GM18507 (cell line): ENCODE data around the gene CLEC2D.
"Not testable (repeated sequence)": the region's sequence is repeated elsewhere in the genome, so short reads cannot be mapped to it uniquely, and the experiment has no call there.

Experiments
- DNase-seq: peaks from one replicate; pipeline ENCODE4 v3.0.0; 2011; ENCODE audit warnings: low read depth; ENCODE audit not compliant: insufficient read length; ENCODE audit errors: extremely low spot score
- FAIRE-seq: peaks from 2 replicates; lab custom pipeline; 2011; peaks lifted over from hg19 to GRCh38; lab: Jason Lieb, UNC

The CLEC2D gene

GRCh38 chr12:9719790-9720189 lies 50.3 kb downstream of the CLEC2D start:
- FAIRE-seq (peak; percentile 81), DNase-seq (no peak)

GRCh38 chr12:9721394-9722092 lies 52.0 kb downstream of the CLEC2D start:
- FAIRE-seq (peak; percentile 96), DNase-seq (no peak)

DNA sequence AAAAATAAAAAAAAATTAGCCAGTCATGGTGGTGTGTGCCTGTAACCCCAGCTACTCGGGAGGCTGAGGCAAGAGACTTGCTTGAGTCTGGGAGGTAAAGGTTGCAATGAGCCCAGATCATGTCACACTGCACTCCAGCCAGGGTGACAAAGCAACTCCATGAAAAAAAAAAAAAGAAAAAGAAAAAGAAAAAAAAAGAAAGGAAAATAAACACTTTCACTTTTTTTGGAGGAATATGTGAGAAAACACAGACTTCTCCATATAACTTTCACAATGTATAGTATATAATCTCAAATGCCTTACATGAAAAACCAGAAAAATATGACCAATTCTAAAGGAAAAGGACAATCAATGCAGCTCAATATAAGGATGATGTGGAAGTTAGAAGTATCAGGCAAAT lies 54.5 kb downstream of the CLEC2D start:
- no peak for FAIRE-seq
- DNase-seq: no peak

DNA sequence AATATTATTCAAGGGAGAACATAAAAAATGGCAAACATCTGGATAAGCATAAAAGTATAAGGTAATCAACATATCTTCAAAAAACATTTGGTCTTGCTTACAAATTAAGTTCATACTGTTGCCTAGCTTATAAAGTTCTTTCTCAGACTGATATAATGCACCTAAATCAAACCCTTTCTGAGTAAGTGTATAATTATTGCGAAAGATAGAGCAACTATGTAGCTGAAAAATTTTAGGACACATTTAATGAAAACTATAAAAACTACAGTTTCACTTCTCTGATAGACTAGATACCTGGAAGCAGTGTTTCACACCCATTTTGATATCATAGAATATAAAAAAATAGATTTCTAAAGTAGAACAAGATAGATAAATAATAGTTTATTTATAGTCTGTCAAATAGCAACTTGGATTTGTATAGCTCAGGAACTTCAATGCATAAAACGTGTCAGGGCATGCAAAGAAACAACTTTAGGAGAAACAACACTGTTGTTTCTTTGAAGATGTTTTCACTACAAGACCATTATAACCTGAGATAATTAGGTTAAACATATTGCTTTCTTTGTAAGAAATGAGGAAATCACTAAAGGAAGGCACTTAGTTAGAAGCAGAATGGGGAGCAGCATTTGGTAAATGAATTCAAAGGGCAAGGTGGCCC lies 55.8 kb downstream of the CLEC2D start:
- FAIRE-seq (peak; percentile 74), DNase-seq (no peak)

DNA sequence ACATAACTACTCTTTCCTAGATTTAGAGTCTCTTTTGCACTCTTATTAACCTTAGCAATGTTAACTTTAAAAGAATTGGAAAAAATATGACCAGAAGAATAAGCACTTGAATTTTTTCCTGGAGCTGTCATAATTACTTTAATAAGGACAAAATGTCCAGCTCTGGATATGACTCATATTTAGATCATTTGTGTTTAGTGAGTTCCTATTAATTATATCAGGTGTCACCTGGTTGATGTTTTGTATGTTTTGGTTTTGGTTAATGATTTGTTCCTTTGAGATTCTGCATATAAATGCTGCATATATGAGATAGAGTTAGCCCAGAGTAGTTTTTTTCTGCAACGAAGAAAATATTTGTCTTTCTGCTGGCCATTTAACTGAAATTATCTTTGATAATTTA lies 58.3 kb downstream of the CLEC2D start:
- peak; percentile 61 for FAIRE-seq

DNA sequence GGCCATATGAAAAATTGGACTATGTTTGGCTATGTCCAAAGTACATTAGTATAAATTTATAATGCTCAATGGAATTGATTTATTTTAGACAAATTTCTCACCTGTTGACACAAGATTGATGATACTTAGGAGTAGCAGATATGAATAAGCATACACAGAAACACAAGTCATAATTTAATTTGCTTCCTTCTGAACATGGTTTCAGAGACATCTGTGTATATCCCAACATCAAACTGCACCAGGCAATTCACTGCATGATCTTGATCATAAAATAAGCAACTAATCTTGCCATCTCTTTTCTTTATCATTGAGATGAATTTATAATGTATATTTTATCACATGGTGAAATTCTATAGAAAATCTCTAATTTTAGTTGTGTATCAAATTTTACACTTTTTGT lies 59.6 kb downstream of the CLEC2D start:
- FAIRE-seq (peak; percentile 24), DNase-seq (no peak)

More for the DNA sequence above, 58.3 kb downstream of the CLEC2D start:
- DNase-seq: no peak

DNA sequence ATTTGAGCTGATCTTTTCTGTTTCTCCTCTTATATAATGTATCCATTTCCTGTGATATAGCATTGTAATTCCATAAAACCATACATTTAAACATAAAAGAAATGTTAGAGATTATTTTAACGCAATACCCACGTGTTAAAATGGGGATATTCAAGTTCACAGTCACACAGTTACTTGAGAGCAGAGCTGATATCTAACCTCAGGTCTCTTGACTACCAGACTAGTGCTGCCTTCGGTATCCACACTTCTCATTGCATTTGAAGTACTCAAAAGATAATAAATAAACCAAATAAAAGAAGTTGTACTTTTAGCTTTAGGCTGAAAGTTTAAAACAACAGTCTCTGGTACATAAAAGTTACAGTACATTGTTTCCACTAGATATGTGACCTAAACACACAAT lies 60.5 kb downstream of the CLEC2D start:
- FAIRE-seq (no peak), DNase-seq (no peak)

DNA sequence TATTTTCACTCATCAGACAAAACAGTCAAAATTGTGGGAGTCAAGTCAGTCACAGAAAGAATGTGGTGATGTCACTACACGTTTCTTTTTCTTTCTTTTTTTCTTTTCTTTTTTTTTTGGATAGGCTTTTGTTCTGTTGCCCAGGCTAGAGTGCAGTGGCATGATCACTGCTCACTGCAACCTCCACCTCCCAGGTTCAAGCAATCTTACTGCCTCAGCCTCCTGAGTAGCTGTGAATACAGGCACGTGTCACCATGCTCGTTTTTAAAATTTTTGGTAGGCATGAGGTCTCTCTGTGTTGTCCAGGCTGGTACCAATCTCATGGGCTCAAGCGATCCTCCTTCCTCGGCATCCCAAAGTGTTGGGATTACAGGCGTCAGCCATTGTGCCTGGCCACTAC lies 61.1 kb downstream of the CLEC2D start:
- DNase-seq: no peak
- FAIRE-seq: peak; percentile 83

- FAIRE-seq (peak; percentile 77), DNase-seq (no peak)
Measured at GRCh38 chr12:9731393-9731792, 61.9 kb downstream of the CLEC2D start.

GRCh38 chr12:9731797-9732196 lies 62.3 kb downstream of the CLEC2D start:
- FAIRE-seq (peak; percentile 82), DNase-seq (no peak)

GRCh38 chr12:9732921-9733461 lies 63.5 kb downstream of the CLEC2D start, which contains the start of gene CLECL1:
Gene CLECL1 (minus strand): TSS chr12:9733097.
- FAIRE-seq (peak; percentile 97), DNase-seq (no peak)

GRCh38 chr12:9735601-9736000 lies 66.1 kb downstream of the CLEC2D start:
- DNase-seq: no peak
- FAIRE-seq: peak; percentile 36

- DNase-seq (no peak), FAIRE-seq (peak; percentile 91)
Measured at GRCh38 chr12:9736936-9737705, 67.6 kb downstream of the CLEC2D start.

- not testable (repeated sequence) for FAIRE-seq, DNase-seq
Measured at GRCh38 chr12:9738905-9739304, 69.4 kb downstream of the CLEC2D start.

GRCh38 chr12:9739404-9740105 lies 70.0 kb downstream of the CLEC2D start:
- DNase-seq, FAIRE-seq: not testable (repeated sequence)

DNA sequence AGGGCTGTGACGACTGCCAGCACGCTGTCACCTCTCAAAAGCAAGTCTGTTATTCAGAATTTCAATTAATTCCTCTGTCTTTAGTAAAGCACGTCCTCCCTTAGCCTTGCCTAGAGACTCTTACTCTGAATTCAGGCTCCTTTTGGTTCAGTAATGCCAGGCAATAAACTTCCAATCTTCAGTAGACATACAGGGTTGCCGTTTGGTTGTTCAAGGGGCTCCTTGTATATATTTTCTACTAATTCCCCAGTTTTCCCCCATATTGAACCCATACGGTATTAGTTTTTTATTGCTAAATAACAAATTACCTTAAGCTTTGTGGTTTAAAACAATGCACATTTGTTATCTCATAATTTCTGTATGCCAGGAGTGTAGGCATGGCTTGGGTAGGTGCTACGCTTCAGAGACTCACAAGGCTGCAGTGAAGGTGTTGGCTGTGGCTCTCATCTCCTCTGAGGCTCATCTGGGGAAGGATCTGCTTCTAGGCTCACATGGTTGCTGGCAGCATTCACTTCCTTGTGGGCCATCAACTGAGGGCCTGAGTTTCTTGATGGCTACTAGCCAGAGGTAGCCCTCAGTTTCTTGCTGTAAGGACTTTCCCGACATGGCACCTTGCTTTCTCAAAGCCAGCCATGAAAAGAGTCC lies 70.7 kb downstream of the CLEC2D start:
- no peak for DNase-seq
- FAIRE-seq: peak; percentile 81

GRCh38 chr12:9741726-9742125 lies 72.2 kb downstream of the CLEC2D start:
- DNase-seq: no peak
- FAIRE-seq: peak; percentile 99

- FAIRE-seq: no peak
Measured at GRCh38 chr12:9742661-9743060, 73.1 kb downstream of the CLEC2D start.

DNA sequence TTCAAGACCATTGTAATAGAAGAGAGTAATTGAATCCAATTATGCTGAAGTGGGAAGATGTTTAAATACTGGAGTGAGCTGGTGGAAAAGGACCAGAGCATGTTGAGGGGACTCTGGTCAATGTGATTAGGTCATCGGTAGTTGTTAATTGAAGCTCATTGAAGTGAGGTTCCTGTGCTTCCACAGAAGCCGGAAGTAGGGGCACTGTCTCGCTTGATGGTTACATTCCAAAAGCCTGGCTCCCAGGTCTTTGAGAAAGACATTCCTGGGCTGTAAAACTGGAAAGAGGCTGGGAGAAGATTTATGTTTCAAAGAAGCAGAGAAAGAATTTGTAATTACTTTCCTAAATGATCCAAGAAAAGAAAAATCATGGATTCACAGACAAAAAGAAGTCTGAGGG lies 75.7 kb downstream of the CLEC2D start:
- DNase-seq (no peak), FAIRE-seq (no peak)

More at GRCh38 chr12:9742661-9743060, 73.1 kb downstream of the CLEC2D start:
- DNase-seq: no peak
